ENCODE results near the gene RXRB. TPM values are rescaled to one million over a fixed set of nuclear protein-coding genes. Genes with fewer than 3 reads are reported as not detected.

The RXRB gene
- total RNA-seq, 2 donors from 2014 or later, result 32.5 to 39.5 TPM

- DNase-seq (no peak), ATAC-seq (no peak)
- intact Hi-C loops (cut with DNase I), result no loop called here
Observed at GRCh38 chr6:33201935-33202334, 1.5 kb upstream of the RXRB start.

GRCh38 chr6:33201147-33201545 is 681 bp upstream of the RXRB start:
- intact Hi-C loops (cut with DNase I), result no loop called here
- peak; percentile 51 for DNase-seq
- ATAC-seq, result peak in 1 of 2 donors; percentile 1

GRCh38 chr6:33199687-33200218 is 712 bp downstream of the RXRB start:
- intact Hi-C loops (cut with DNase I), result loop anchor here in 1 of 2 donors (5.0 kb wide), 2 partner anchors 37 to 1072 kb away; partner anchors contain the start of gene ATF6B
- peak; percentile 81 for DNase-seq
- ATAC-seq, result peak; percentile 40 to 56

- DNase-seq, result no peak
- ATAC-seq, result no peak
- intact Hi-C loops (cut with DNase I), result loop anchor here in 1 of 2 donors (5.0 kb wide), 2 partner anchors 37 to 1072 kb away; partner anchors contain the start of gene ATF6B
Observed at GRCh38 chr6:33198853-33199436, 1.5 kb downstream of the RXRB start.

DNA sequence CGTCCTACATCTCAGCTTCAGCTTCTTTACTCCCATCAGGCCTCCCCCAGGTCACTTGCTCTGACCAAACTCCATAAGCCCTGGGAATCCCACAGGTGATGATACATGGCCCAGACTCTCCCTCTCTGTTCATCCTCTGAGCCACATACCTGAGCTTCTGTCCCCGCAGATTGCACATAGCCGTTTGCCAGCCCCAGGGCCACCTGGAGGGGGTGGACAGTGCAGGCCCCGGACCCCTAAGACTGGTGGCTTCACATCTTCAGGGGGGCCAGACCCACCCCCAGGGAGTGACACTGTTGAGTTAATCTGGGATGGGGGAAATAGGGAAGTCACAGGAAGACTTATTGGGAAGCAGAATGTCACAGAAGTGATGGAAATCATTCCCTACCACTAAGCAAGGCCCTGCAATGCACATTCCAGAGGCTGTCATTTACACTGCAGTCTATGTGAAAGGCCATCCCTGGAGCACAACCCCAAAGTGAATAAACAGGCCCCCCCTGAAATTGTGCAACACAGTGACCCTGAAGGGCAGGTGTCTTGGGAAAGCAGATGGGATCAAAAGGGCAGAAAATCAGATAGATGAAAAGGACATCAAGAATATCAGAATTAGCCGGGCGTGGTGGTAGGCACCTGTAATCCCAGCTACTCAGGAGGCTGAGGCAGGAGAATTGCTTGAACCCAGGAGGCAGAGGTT is 2.2 kb downstream of the RXRB start:
- DNase-seq (no peak), ATAC-seq (no peak)
- intact Hi-C loops (cut with DNase I), result loop anchor here in 1 of 2 donors (5.0 kb wide), 2 partner anchors 36 to 1071 kb away; partner anchors contain the start of gene ATF6B

DNA sequence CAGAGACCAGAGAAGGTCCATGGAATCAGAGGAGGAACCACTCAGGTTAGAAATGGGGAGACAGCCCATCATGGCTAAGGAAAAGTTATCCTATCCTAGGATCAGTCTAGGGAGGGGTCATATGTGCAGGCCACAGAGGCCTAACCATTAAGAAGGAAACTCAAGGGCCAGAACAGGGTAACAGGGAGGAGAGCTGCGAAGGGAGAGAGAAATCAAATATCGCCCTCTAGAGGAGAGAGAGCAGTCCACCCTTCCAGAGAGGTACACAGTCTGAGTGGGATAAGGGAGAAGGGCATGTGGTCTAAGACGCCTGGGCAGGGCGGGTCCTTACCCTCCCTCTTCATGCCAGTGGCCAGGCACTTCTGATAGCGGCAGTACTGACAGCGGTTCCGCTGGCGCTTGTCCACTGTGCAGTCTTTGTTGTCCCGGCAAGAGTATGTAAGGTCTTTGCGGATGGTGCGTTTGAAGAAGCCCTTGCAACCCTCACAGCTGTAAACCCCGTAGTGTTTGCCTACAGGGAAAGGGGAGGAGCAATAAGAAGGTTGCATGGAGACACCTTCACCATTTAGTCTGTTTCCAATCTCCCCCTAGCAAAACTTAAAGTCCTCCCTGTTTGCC is 2.9 kb downstream of the RXRB start:
- intact Hi-C loops (cut with DNase I), result loop anchor here in 1 of 2 donors (5.0 kb wide), 2 partner anchors 35 to 1070 kb away; partner anchors contain the start of gene ATF6B
- ATAC-seq (peak; percentile 9 to 31), DNase-seq (peak; percentile 49)

DNA sequence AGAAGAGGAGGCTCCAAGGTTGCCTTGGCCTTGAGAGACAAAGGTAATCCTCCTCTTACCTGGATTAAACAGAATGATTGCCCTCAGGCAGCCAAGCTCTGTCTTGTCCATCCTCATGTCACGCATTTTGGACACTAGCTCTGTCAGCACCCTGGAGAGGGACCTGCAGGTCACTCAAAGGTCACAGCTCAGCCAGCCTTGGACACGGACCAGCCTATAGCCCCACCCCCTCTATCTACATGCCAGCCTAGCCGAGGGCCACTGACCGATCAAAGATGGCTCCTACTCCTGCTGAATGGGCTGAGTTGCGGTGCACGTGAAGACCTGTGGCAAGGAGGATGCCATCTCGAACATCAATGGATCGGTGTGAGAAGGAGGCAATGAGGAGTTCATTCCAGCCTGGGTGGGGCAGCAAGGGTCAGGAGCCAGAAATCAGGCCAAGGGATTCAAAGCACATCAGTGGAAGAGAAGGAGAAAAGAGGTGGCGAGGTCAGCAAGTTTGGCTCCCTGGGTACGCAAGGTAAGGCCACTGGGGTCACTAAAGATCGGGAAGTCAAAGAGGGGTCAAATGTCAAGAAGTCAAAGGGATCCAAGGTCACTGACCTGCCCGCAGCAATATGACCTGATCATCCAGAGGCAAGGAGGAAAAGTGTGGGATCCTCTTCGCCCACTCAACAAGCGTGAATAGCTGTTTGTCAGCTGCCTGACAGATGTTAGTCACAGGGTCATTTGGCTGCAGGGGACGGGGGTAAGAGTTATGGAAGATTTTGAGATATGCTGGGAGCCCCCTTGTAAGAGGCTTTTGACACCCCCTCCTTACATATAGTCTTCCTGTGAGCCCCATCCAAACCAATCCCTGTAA is 4.9 kb downstream of the RXRB start:
- DNase-seq (no peak), ATAC-seq (no peak)
- intact Hi-C loops (cut with DNase I), result loop anchor here in 1 of 2 donors (5.0 kb wide), 2 partner anchors 33 to 1068 kb away; partner anchors contain the start of gene ATF6B

DNA sequence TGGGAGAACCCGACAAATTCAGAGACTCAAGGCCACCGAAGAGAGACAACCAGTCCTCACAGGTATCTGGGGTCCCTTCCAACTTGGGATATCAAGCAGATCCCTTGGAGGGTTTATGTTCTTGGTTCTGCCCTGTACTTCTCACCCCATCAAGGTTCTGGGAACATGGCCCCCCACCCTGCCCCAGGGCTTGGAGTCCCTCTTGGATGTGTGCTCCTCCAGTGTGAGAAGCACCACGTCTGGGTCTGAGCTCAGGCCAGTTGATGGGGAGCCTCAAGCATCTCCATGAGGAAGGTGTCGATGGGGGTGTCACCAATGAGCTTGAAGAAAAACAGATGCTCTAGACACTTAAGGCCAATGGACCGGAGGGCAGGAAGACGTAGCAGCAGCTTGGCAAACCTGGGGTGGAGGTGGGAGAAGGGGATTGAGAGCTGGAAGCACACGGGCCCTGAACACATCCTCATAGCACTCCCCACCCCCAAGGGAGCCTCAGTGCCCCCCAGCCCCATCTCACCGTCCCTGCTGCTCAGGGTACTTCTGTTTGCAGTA is 6.0 kb downstream of the RXRB start:
- intact Hi-C loops (cut with DNase I), result no loop called here
- ATAC-seq (no peak), DNase-seq (no peak)

DNA sequence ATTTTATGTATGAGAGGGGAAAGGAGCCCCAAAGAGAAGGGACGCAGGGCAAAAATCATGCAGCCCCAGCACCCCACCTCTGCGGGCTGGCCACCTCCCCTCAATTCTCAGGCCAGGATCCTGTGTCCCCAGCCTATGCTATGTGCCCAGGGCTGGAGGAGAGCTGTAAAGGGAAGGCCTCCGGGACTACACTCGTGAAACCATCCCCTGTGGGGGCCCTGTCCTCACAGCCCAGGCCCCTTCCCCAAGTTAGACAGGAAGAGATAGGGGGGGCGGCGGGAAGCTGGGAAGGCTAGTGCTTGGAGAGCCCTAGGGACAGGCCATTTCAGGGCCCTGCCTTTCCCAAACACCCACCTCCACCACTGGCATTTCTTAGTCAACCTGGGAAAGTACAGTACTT is 6.8 kb downstream of the RXRB start:
- ATAC-seq (no peak), DNase-seq (no peak)
- intact Hi-C loops (cut with DNase I), result no loop called here

DNA sequence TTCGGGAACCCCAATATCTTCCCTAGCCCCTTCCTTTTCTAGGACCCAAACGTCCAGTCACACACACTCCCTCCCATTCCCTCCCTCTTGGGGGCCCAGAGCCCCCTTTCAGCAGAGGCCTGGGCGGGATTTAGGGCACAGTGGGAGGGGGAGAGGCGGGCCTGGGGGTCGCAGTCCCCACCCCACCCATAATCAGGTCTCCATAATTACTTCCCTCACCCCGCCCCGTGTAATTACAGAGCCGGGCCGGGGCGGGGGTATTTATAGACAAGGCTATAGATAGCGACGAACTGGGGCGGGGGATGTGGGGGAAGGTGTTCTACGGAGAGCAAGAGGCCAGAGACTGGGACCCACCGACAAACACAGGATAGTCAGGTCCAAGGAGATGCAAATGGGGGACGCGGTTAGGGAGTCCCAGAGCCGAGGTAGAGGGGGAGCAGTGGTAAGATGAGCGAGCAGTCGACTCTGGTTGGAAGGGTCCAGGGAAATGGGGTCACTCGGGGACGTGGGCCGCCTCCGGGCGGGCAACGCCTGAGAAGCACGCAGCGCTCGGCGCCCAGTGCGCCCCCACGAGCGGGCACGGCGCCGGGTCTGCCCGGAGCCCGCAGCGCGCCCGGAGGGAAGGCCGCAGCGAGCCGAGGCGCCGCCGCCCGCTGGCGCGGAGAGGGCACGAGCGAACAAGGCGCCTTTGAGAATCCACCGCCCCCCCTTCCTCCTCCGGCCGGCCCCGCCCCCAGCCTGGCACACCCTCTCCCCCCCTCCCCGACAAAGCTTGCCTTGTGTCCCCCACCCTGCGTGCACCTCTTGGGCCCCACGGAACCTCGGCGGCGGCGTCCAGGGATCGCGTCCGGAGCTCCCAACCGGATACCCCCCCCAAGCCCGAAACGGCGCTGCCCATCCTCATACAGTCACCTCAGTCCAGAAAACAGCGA is 7.5 kb downstream of the RXRB start:
- DNase-seq (peak; percentile 58), ATAC-seq (peak; percentile 30 to 50)

DNA sequence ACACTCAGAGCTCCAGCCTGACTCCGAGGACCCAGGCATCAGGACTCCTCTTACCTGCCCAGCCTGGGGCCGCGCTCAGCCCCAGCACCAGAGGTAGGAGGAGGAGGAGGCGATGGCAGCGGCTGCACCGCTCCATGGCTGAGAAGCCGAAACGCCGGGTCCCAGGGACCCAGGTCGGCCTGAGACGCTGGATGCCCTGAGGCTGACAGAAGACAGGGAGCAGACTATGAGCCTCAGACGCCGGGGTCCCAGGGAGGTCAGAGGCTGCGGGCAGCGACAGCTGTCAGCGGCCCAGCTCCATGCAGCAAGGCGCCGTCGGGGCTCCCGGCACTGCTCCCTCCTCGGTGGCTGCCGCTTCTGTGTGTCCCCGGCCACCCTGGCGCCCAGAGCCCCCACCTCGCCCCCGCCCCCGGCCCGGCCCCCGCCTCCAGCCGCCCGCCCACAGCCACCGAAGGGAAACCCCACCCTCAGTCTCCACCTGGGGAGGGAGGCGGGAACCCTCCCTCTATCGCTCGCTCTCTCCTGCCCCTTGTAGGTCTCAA is 8.3 kb downstream of the RXRB start, which contains the start of gene COL11A2:
COL11A2 (minus strand) TSS at position 363 of the 542 bp plus-strand sequence; CDS start at position 136, 227 bp downstream.
- ATAC-seq (peak; percentile 9 to 16), DNase-seq (no peak)
- intact Hi-C loops (cut with DNase I), result no loop called here

More for the DNA sequence above, 7.5 kb downstream of the RXRB start:
- intact Hi-C loops (cut with DNase I), result no loop called here

- no peak for ATAC-seq
- DNase-seq, result no peak
- intact Hi-C loops (cut with DNase I), result no loop called here
Observed at GRCh38 chr6:33191383-33192104, 8.9 kb downstream of the RXRB start.

GRCh38 chr6:33190504-33191107 is 9.9 kb downstream of the RXRB start:
- no peak for ATAC-seq
- intact Hi-C loops (cut with DNase I), result no loop called here

GRCh38 chr6:33189625-33190448 is 10.6 kb downstream of the RXRB start:
- intact Hi-C loops (cut with DNase I), result no loop called here
- ATAC-seq, result no peak
- no peak for DNase-seq

More at GRCh38 chr6:33190504-33191107, 9.9 kb downstream of the RXRB start:
- DNase-seq, result no peak

DNA sequence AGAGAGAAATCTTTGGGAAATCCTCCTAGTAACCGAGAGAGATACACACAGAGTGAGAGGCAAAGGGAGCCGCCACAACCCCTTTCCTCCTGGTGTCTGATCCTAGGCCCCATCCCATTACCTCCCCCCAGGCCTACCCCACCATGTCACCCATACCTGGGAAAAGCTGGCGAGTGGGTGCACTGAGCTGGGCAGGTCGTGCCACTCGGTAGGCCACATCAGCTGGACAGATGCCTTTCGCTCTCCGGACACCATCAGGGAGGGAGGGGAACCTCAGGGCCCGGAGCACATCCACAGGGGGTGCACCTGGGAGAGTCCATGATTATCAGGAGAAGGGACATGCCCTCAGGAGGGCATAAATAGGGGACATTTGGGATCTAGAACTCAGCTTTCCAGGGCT is 11.3 kb downstream of the RXRB start:
- ATAC-seq (no peak), DNase-seq (no peak)
- intact Hi-C loops (cut with DNase I), result no loop called here

All from left cardiac atrium (tissue), 4 donors.